Mucosa of descending colon (tissue), 3 donors: ENCODE data around the gene B4GALT7. TPM values are rescaled to one million over a fixed set of nuclear protein-coding genes. Genes with fewer than 3 reads are reported as not detected.
"Not testable (repeated sequence)": the region's sequence is repeated elsewhere in the genome, so short reads cannot be mapped to it uniquely, and the experiment has no call there.

ENCODE experiments used
- ATAC-seq: fragments of 200-7000 bp; cut with Tn5 transposase; one replicate; pipeline ENCODE4 v1.9.1; 2020; ENCODE audit warnings: mild to moderate bottlenecking, moderate library complexity
- DNase-seq, 3 donors: peaks; one replicate each; pipeline ENCODE4 v3.0.0-alpha.2; 2020
- H3K36me3 ChIP-seq: fragments of 200-600 bp; one replicate; pipeline ENCODE4 v1.8.0; 2021; ENCODE audit warnings: low read depth, mild to moderate bottlenecking
- H3K4me1 ChIP-seq: fragments of 200-600 bp; one replicate; pipeline ENCODE4 v1.8.0; 2021; ENCODE audit warnings: low read depth, mild to moderate bottlenecking
- H3K4me3 ChIP-seq: fragments of 200-600 bp; one replicate; pipeline ENCODE4 v1.8.0; 2021; ENCODE audit warnings: mild to moderate bottlenecking
- H3K9me3 ChIP-seq: fragments of 200-600 bp; one replicate; pipeline ENCODE4 v1.8.0; 2021; ENCODE audit warnings: mild to moderate bottlenecking
- intact Hi-C, 2 donors: fragments of 100-400 bp; cut with DNase I in 1 of 2; cut with micrococcal nuclease in 1 of 2; formaldehyde crosslinking; loops; one replicate each; pipeline versions ENCODE4 v1.11.0 to v1.11.1; 2022; cut with DNase I, micrococcal nuclease
- total RNA-seq, 3 donors: library from RNA; stranded (reverse); fragmentation: NEBNext Ultra II Directional in 2 of 3; extraction: Animal tissue kit (Norgen Biotek cat#: 25700) in 2 of 3; gene quantifications; one replicate each; pipeline versions ENCODE4 v1.2.1 to v1.2.4, GENCODE V29; 2021 to 2023
- donor health status: DM: no; HTN: no; CAD: no; lungs with moderate emphysema.
- donor health status: DM: no; HTN: no; CAD: no.
- donor health status: DM: no; HTN: yes; CAD: no.

The B4GALT7 gene
- total RNA-seq, 3 donors from 2014 or later = 19.3 to 21.5 (median 19.4) TPM

- H3K4me1 ChIP-seq, ATAC-seq, H3K9me3 ChIP-seq, intact Hi-C loops, H3K4me3 ChIP-seq, DNase-seq, H3K36me3 ChIP-seq: not testable (repeated sequence)
These were observed 58.6 kb downstream of the B4GALT7 start for GRCh38 chr5:177658542-177658941.

Other genes starting within 250 kb of the B4GALT7 start
- 100 to 1,000 TPM in 2 of 3 donors, 10 to 100 TPM in 1; 91.9 to 150 (median 139) TPM for gene LMAN2, start 248.5 kb upstream of the B4GALT7 start, total RNA-seq
- 10 to 100 TPM; 11.1 to 15.2 (median 11.7) TPM for gene RGS14, start 242.2 kb upstream of the B4GALT7 start, total RNA-seq
- gene SLC34A1, start 215.7 kb upstream of the B4GALT7 start, total RNA-seq = not detected
- not detected for gene PFN3, start 199.5 kb upstream of the B4GALT7 start, total RNA-seq
- 1 to 10 TPM; 3.0 to 9.2 (median 7.0) TPM for gene F12, start 190.6 kb upstream of the B4GALT7 start, total RNA-seq
- 10 to 100 TPM; 38.4 to 48.1 (median 46.7) TPM for gene GRK6, start 173.5 kb upstream of the B4GALT7 start, total RNA-seq
- 1 to 10 TPM; 1.1 to 1.2 (median 1.2) TPM for gene PRR7, start 153.3 kb upstream of the B4GALT7 start, total RNA-seq
- gene DBN1, start 126.5 kb upstream of the B4GALT7 start, total RNA-seq = 10 to 100 TPM; 12.1 to 61.8 (median 17.2) TPM
- gene PDLIM7, start 102.5 kb upstream of the B4GALT7 start, total RNA-seq = 100 to 1,000 TPM in 1 of 3 donors, 10 to 100 TPM in 2; 12.9 to 333 (median 54.0) TPM
- gene DOK3, start 90.3 kb upstream of the B4GALT7 start, total RNA-seq = 10 to 100 TPM in 1 of 3 donors, 1 to 10 TPM in 2; 3.7 to 10.3 (median 8.4) TPM
- gene DDX41, start 83.2 kb upstream of the B4GALT7 start, total RNA-seq = 10 to 100 TPM; 65.3 to 79.2 (median 79.0) TPM
- gene FAM193B, start 45.6 kb upstream of the B4GALT7 start, total RNA-seq = 10 to 100 TPM; 57.7 to 83.9 (median 75.2) TPM
- 100 to 1,000 TPM; 105 to 195 (median 126) TPM for gene TMED9, start 7.9 kb upstream of the B4GALT7 start, total RNA-seq
- under 1 TPM in 2 of 3 donors, not detected in 1; 0.49 to 0.89 TPM for gene FAM153A, start 182.8 kb downstream of the B4GALT7 start, total RNA-seq